Mesothelial cell of epicardium (in vitro differentiated cells): ENCODE results near the gene PLCXD1. TPM values are rescaled to one million over a fixed set of nuclear protein-coding genes. Genes with fewer than 3 reads are reported as not detected.
A peak's percentile ranks its signal among the peaks of the same experiment; 100 is the strongest.

ENCODE experiments used
- DNase-seq, 2 experiments: peaks; one replicate each; pipeline ENCODE4 v3.0.0; 2021; ENCODE audit warnings: low spot score in 2 of 2; ENCODE audit not compliant: unreplicated experiment in 2 of 2
- H3K27ac Mint-ChIP-seq: 2 replicates; pipeline ENCODE4 v1.8.0; 2021; ENCODE audit warnings: mixed read lengths
- H3K27me3 Mint-ChIP-seq: 2 replicates; pipeline ENCODE4 v1.8.0; 2021; ENCODE audit warnings: low read depth, mixed read lengths
- H3K36me3 Mint-ChIP-seq: 2 replicates; pipeline ENCODE4 v1.8.0; 2021; ENCODE audit warnings: mixed read lengths
- H3K4me1 Mint-ChIP-seq: 2 replicates; pipeline ENCODE4 v1.8.0; 2021; ENCODE audit warnings: mixed read lengths
- H3K4me3 Mint-ChIP-seq: 2 replicates; pipeline ENCODE4 v1.8.0; 2021; ENCODE audit warnings: mild to moderate bottlenecking, moderate library complexity, mixed read lengths
- H3K9me3 Mint-ChIP-seq: 2 replicates; pipeline ENCODE4 v1.8.0; 2021; ENCODE audit warnings: mixed read lengths
- CTCF ChIP-seq: fragments of 200-600 bp; sonication (generic); IDR thresholded peaks from one replicate; pipeline ENCODE4 v1.5.0; 2021; ENCODE audit warnings: antibody characterized with exemption; ENCODE audit not compliant: unreplicated experiment
- total RNA-seq: library from RNA; stranded (reverse); gene quantifications from 3 replicates; pipeline ENCODE4 v1.2.1, GENCODE V29; 2021

PLCXD1 gene
- total RNA-seq, 1 donor from 2014 or later: 35.0 TPM

GRCh38 chrX:340641-341423, 59.7 kb downstream of the PLCXD1 start:
- no peak overlapping the region for H3K27ac Mint-ChIP-seq
- no peak for TF ChIP-seq CTCF
- no peaks in the 10 kb centered on the region for H3K27me3 Mint-ChIP-seq
- peaks cover 52% of the 10 kb centered on the region for H3K36me3 Mint-ChIP-seq
- peaks cover 10% of the 10 kb centered on the region for H3K9me3 Mint-ChIP-seq
- peak in 1 of 2 experiments; percentile 13 for DNase-seq
- H3K4me1 Mint-ChIP-seq: no peaks in the 10 kb centered on the region
- no peak overlapping the region for H3K4me3 Mint-ChIP-seq

DNA sequence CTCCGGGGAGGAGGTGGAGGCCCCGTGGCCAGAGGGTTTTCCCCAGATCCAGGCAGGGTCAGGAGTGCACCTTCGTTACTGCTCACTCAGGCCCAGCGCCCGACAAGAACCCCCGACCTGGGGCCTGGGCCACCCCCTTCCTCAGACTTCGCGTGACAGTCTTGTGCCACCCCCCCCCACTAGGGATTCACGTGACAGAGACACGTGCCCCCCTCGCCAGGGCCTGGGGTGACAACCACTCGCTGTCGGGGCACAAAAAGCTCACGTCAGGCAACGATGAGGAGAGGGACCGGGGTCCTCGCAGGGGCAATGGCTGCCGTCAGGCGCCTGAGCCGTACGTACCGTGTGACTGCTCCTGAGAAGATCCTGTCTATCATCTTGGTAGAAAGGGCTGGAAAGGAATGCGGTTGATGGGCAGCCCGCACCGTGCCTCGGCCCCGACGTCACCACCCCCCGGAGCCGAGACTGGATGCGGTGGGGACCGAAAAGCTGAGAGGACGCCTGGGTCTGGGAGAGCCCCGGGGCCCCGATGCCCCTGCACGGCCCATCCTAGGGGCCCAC, 60.4 kb downstream of the PLCXD1 start:
- TF ChIP-seq CTCF: no peak
- H3K36me3 Mint-ChIP-seq: peaks cover 45% of the 10 kb centered on the region
- no peaks in the 10 kb centered on the region for H3K4me1 Mint-ChIP-seq
- H3K9me3 Mint-ChIP-seq: peaks cover 5% of the 10 kb centered on the region
- no peaks in the 10 kb centered on the region for H3K27me3 Mint-ChIP-seq
- no peak overlapping the region for H3K27ac Mint-ChIP-seq
- H3K4me3 Mint-ChIP-seq: no peak overlapping the region
- DNase-seq: peak; percentile 17 to 21

DNA sequence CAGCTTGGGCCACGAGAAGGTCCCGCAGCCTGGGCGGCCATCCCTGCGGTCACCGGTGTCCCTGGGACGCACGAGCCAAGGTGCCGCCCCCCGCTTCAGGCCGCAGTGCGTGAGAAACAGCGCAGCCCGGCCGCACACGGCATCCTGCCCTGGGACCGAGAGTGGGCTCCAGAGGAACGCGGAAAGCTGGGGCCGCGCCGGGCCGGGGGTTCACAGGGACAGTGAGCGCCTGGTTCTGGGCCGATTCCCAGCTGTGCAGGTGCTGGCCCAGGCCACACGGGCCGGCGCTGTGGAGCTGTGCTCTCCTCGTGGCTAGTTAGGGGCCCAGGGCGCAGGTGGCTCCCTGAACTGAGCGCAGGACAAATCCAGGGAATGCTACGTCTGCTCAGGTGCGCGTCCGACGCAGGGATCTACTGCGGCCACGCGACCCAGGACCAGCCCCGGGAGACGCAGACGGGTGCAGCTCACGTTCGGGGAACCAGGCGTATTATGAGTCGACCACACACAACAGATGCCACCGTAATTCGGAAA, 63.3 kb downstream of the PLCXD1 start:
- Mint-ChIP-seq H3K36me3 (peaks cover 31% of the 10 kb centered on the region), H3K27me3 (no peaks in the 10 kb centered on the region), H3K27ac (no peak overlapping the region), H3K9me3 (peaks cover 3% of the 10 kb centered on the region), H3K4me1 (peaks cover 4% of the 10 kb centered on the region), H3K4me3 (no peak overlapping the region)
- TF ChIP-seq CTCF: no peak
- peak; percentile 15 to 22 for DNase-seq

- peaks cover 31% of the 10 kb centered on the region for H3K36me3 Mint-ChIP-seq
- no peak overlapping the region for H3K27ac Mint-ChIP-seq
- H3K9me3 Mint-ChIP-seq: peaks cover 3% of the 10 kb centered on the region
- TF ChIP-seq CTCF: no peak
- H3K27me3 Mint-ChIP-seq: no peaks in the 10 kb centered on the region
- DNase-seq: peak in 1 of 2 experiments; percentile 5
- H3K4me3 Mint-ChIP-seq: no peak overlapping the region
- peaks cover 4% of the 10 kb centered on the region for H3K4me1 Mint-ChIP-seq
Observed at GRCh38 chrX:345020-345925, 64.1 kb downstream of the PLCXD1 start.

DNA sequence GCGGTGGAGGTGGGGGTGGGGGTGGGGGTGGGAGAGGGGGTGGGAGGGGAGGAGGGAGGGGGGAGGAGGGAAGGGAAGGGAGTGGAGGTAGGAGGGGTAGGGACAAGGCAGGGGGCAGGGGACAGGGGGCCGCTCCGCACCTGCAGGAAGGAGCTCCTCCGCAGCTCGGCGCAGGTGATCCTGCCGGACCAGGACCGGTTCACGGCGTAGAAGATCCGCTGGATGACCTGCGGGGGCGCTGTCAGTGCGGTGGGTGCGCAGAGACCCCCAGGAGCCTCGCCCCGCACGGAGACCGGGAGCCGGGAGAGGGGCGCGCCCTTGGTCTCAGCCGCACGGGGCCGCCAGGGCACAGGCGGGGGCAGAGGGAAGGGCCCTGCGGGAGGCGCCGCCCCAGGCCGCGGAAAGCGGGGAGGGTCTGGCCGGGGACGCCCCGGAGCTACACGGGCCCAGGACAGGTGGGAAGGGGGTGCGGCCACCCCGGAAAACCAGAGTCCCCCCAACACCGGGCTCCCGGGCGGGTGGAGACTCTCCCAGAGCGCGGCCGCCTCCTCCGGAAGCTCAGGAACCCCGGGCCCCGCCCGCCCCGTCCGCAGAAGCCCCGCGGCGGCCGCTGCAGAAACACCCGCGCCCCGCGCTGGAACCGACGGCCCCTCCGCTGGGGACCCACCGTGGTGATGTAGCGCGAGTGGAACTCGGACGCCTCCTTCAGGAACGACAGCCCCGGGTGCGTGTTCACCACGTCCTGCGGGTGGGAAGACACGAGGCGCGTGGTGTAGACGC, 65.0 kb downstream of the PLCXD1 start:
- TF ChIP-seq CTCF: no peak
- H3K4me3 Mint-ChIP-seq: no peak overlapping the region
- peak in 1 of 2 experiments; percentile 21 for DNase-seq
- peaks cover 4% of the 10 kb centered on the region for H3K4me1 Mint-ChIP-seq
- H3K9me3 Mint-ChIP-seq: peaks cover 3% of the 10 kb centered on the region
- H3K36me3 Mint-ChIP-seq: peaks cover 26% of the 10 kb centered on the region
- H3K27ac Mint-ChIP-seq: no peak overlapping the region
- no peaks in the 10 kb centered on the region for H3K27me3 Mint-ChIP-seq
